Measurements from ENCODE around the gene BRINP1. TPM values are rescaled to one million over a fixed set of nuclear protein-coding genes. Genes with fewer than 3 reads are reported as not detected.

The BRINP1 gene
- total and polyA plus RNA-seq, 10 of the 15 experiments (the other 5 are each of a cell fraction or from before 2014, with no cell fraction given): not detected

DNA sequence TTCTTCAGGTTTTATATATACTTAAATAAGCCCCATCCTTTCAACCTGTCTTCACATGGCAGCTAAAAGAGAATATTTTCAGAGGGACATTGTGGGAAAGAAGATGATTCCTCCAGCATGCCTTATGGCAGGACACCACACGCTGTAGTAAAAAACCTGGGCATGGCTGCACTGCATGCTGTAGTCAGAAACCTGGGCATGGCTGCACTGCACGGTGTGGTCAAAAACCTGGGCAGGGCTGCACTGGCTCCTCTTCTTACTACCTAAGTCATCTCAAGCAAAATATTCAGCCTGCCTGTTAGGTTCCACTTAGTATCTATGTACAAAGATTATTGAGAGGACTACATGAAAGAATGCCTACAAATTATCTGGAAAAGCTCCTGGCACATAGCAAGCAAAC lies 153.6 kb downstream of the BRINP1 start (continued):
- TF ChIP-seq E4F1 (IDR thresholded peaks at IDR 0.05; ENCODE audit: borderline replicate concordance, partially characterized antibody): no peak

DNA sequence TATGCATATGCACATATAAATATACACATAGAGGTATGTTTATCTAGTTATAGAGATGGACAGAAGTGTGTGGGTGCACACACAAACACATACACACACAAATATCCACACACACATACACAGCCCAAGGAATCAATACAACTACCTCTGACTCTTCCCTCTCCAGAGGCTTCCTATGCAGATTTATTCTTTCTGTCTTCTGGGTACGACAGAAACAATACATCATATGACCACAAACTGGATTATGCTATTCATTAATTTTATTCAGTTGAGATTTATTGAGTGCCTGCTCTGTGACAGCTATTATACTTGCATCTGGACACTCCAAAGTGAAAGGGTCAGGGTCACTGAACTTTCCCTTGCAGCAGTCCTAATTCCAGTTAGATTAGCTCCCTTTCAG lies 155.8 kb downstream of the BRINP1 start:
- FAIRE-seq (no peak), ATAC-seq (no peak), DNase-seq (ENCODE audit: low read depth, low spot score) (no peak)
- Histone ChIP-seq H4K20me1 (ENCODE audit: control insufficient read depth, insufficient read depth) (no peaks in the 10 kb centered on the region), H3K27ac (ENCODE audit: control insufficient read depth, insufficient read depth) (no peak overlapping the region), H3K36me3 (ENCODE audit: control insufficient read depth in 2 of 2, insufficient read depth in 2 of 2, low read length in 1 of 2) (no peaks in the 10 kb centered on the region), H3K79me2 (ENCODE audit: control insufficient read depth, insufficient read depth, low read length) (no peaks in the 10 kb centered on the region), H3K4me3 (no peak overlapping the region), H3K9me3 (replicated peaks; ENCODE audit: control insufficient read depth, insufficient read depth, low read length) (no peaks in the 10 kb centered on the region), H3K9ac (ENCODE audit: control insufficient read depth, insufficient read depth, low read length) (no peak overlapping the region), H3K27me3 (replicated peaks in 1 of 2; ENCODE audit: control insufficient read depth in 2 of 2, insufficient read depth in 2 of 2, low read length in 1 of 2) (no peaks in the 10 kb centered on the region), H2AFZ (ENCODE audit: control insufficient read depth, low read depth, low read length) (no peak overlapping the region), H3K4me2 (ENCODE audit: control insufficient read depth, insufficient read depth) (no peak overlapping the region), H3K4me1 (ENCODE audit: control insufficient read depth, insufficient read depth, low read length) (no peaks in the 10 kb centered on the region)
- 0% methylated on average over 1 of the region's 1 CpG for WGBS (ENCODE audit: insufficient coverage, insufficient replicate concordance, low lambda C conversion rate, missing lambda C conversion rate)
- SMC1A ChIA-PET (ENCODE audit: uncharacterized antibody, unreplicated experiment): no interaction called here
- in situ Hi-C loops (cut with MboI) (no loop called here), intact Hi-C loops (cut with micrococcal nuclease; ENCODE audit: unreplicated experiment) (no loop called here)
- BruUV-seq (replicated peaks): no TSS peak
- POLR2A ChIA-PET: no interaction called here
- RAD21 ChIA-PET (ENCODE audit: unreplicated experiment): no interaction called here
- CTCF ChIA-PET: no interaction called here
- TF ChIP-seq KDM1A (IDR thresholded peaks at IDR 0.05; ENCODE audit: borderline replicate concordance) (no peak), NR2C1 (IDR thresholded peaks at IDR 0.05) (no peak), RAD21 (IDR thresholded peaks at IDR 0.05; ENCODE audit: insufficient read depth, low read depth, low read length) (no peak), IRF3 (IDR thresholded peaks at IDR 0.05) (no peak), MLLT1 (IDR thresholded peaks at IDR 0.05) (no peak), STAT1 (conservative IDR thresholded peaks at IDR 0.05) (no peak), MEF2B (IDR thresholded peaks at IDR 0.05; ENCODE audit: partially characterized antibody, poor library complexity, severe bottlenecking) (no peak), HDAC6 (IDR thresholded peaks at IDR 0.05; ENCODE audit: unreplicated experiment) (no peak), STAT3 (IDR thresholded peaks at IDR 0.05; ENCODE audit: low read depth, low read length) (no peak)

Data from GM12878 (cell line).